ENCODE measurements around the gene PLEKHM3. TPM values are rescaled to one million over a fixed set of nuclear protein-coding genes. Genes with fewer than 3 reads are reported as not detected.

The PLEKHM3 gene
- total and polyA plus RNA-seq, 2 of the 13 experiments (the other 11 are each of a cell fraction or from before 2014, with no cell fraction given), result 4.5 to 4.7 TPM

DNA sequence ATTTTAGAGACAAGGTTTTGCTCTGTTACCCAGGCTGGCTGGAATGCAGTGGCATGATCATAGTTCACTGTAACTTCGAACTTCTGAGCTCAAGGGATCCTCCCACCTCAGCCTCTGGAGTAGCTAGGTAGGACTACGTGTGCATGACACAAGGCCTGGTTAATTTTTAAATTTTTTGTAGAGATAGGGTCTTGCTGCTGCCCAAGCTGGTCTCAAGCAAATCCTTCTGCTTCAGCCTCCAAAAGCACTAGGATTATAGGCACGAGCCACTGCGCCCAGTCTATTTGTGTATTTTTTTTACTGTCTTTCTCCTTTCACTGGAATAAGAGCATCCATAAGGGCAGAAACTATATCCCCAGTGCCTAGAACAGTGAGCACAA, 89.3 kb downstream of the PLEKHM3 start (continued):
- TF ChIP-seq ZNF318 (CRISPR knock-in tag; IDR thresholded peaks at IDR 0.05) (no peak), PRMT3 (CRISPR knock-in tag; IDR thresholded peaks at IDR 0.05; ENCODE audit: borderline replicate concordance, low read depth) (no peak), PTBP1 (IDR thresholded peaks at IDR 0.05; ENCODE audit: low read depth, low read length, poor library complexity, severe bottlenecking) (no peak), BCL6 (CRISPR knock-in tag; IDR thresholded peaks at IDR 0.05) (no peak), KDM5A (IDR thresholded peaks at IDR 0.05; ENCODE audit: borderline replicate concordance, low read length) (peak; percentile 21; the same call in 1 of the 2 replicates), ZBTB10 (CRISPR knock-in tag; IDR thresholded peaks at IDR 0.05; ENCODE audit: borderline replicate concordance) (no peak), TOE1 (CRISPR knock-in tag; IDR thresholded peaks at IDR 0.05) (no peak), MXI1 (IDR thresholded peaks at IDR 0.05; ENCODE audit: borderline replicate concordance, low read depth, low read length) (peak; percentile 14; the same call in 1 of the 3 replicates), KLF12 (CRISPR knock-in tag; IDR thresholded peaks at IDR 0.05; ENCODE audit: borderline replicate concordance) (no peak)
- TF ChIP-seq, protein P1, sequence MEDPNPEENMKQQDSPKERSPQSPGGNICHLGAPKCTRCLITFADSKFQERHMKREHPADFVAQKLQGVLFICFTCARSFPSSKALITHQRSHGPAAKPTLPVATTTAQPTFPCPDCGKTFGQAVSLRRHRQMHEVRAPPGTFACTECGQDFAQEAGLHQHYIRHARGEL (CRISPR knock-in tag; IDR thresholded peaks at IDR 0.05), result no peak

Measured in HepG2 (cell line).